ENCODE data around the gene TATDN3. TPM values are rescaled to one million over a fixed set of nuclear protein-coding genes. Genes with fewer than 3 reads are reported as not detected.

The TATDN3 gene
- total and polyA plus RNA-seq, 9 of the 15 experiments (the other 6 are each of a cell fraction or from before 2014, with no cell fraction given) = 18.3 to 79.9 (median 28.2) TPM

DNA sequence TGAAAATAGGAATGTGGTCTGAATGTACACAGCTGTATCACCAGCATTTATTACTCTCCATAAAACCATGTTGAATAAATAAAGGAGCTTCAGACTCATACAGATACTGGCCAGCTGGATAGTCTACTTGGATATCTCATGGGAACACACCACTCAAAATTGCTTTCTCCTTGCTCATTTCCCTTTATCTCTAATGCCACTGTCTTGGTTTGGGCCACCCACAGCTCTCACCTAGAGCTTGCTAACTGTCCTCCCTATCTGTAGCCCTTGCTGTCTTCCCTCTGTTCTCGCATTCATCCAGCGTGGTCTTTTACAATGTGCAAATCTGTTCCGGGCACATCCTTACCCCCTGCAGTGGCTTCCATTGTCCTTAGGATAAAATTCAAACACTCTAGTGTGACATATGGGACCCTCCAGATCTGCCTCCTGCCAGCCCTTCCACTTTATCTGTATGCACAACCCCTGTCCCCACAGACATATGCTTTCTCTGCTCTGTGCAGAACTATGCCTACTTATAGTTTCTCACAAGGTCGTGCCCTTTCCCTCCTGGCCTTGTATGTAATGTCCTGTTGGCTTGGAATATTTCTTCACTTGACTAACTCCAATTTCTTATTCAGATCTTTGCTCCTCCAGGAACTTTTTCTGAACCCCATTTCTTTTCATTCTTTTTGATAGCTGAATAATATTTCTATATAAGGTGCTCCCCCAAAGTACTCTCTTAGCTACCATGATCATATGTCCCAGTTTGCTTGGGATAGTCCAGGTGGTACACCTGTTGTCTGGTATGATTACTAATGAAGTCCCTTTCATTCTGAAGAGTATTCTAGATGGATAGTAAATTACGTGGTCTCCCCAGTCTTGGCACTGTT is 69.3 kb downstream of the TATDN3 start (continued):
- TF ChIP-seq, protein P1, sequence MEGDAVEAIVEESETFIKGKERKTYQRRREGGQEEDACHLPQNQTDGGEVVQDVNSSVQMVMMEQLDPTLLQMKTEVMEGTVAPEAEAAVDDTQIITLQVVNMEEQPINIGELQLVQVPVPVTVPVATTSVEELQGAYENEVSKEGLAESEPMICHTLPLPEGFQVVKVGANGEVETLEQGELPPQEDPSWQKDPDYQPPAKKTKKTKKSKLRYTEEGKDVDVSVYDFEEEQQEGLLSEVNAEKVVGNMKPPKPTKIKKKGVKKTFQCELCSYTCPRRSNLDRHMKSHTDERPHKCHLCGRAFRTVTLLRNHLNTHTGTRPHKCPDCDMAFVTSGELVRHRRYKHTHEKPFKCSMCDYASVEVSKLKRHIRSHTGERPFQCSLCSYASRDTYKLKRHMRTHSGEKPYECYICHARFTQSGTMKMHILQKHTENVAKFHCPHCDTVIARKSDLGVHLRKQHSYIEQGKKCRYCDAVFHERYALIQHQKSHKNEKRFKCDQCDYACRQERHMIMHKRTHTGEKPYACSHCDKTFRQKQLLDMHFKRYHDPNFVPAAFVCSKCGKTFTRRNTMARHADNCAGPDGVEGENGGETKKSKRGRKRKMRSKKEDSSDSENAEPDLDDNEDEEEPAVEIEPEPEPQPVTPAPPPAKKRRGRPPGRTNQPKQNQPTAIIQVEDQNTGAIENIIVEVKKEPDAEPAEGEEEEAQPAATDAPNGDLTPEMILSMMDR (IDR thresholded peaks at IDR 0.05 in 2 of 3, conservative IDR thresholded peaks at IDR 0.05 in 1 of 3; ENCODE audit: insufficient read depth in 2 of 3, low read depth in 1 of 3, low read length in 3 of 3) = no peak
- TF ChIP-seq GATA2 (CRISPR knock-in tag; IDR thresholded peaks at IDR 0.05) (peak; percentile 97), RCOR1 (IDR thresholded peaks at IDR 0.05; ENCODE audit: borderline replicate concordance in 1 of 2, low read depth in 2 of 2, low read length in 2 of 2) (peak; percentile 89 to 93), PPARD (CRISPR knock-in tag; IDR thresholded peaks at IDR 0.05) (no peak), ZNF175 (CRISPR knock-in tag; IDR thresholded peaks at IDR 0.05; ENCODE audit: low read depth) (peak; percentile 58; the same call in 1 of the 2 replicates), FOXJ2 (tag; IDR thresholded peaks at IDR 0.05) (0 out of 2 replicates have a peak, but pooled peaks have one; percentile 42), ZNF583 (CRISPR knock-in tag; IDR thresholded peaks at IDR 0.05) (peak; percentile 81)
- TF ChIP-seq, protein P2, sequence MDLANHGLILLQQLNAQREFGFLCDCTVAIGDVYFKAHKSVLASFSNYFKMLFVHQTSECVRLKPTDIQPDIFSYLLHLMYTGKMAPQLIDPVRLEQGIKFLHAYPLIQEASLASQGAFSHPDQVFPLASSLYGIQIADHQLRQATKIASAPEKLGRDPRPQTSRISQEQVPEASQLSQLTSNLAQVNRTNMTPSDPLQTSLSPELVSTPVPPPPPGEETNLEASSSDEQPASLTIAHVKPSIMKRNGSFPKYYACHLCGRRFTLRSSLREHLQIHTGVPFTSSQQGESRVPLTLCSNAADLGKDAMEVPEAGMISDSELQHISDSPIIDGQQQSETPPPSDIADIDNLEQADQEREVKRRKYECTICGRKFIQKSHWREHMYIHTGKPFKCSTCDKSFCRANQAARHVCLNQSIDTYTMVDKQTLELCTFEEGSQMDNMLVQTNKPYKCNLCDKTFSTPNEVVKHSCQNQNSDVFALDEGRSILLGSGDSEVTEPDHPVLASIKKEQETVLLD (IDR thresholded peaks at IDR 0.05) = peak; percentile 84
- TF ChIP-seq, protein P3, sequence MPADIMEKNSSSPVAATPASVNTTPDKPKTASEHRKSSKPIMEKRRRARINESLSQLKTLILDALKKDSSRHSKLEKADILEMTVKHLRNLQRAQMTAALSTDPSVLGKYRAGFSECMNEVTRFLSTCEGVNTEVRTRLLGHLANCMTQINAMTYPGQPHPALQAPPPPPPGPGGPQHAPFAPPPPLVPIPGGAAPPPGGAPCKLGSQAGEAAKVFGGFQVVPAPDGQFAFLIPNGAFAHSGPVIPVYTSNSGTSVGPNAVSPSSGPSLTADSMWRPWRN (IDR thresholded peaks at IDR 0.05; ENCODE audit: low read depth) = peak; percentile 89
